Measurements from ENCODE around the gene PLEKHS1.

DNA sequence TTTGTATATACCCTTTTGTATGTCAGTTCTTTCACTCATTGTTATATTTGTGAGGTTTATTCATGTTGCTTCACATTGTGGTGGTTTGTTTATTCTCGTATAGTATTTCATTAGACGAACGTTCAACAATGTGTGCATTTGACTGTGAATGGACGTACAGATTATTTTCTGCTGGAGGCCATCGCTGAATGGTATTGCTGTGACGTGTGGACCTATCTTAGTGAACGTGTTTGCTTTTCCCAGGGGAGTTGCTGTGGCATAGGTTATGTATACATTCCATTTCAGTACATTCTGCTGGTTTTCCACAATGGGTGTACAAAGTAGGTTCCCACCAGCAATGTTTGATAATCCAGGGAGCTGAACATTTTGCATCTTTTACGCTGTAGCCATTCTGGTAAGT lies 31.1 kb upstream of the PLEKHS1 start:
- TF ChIP-seq, protein P1, sequence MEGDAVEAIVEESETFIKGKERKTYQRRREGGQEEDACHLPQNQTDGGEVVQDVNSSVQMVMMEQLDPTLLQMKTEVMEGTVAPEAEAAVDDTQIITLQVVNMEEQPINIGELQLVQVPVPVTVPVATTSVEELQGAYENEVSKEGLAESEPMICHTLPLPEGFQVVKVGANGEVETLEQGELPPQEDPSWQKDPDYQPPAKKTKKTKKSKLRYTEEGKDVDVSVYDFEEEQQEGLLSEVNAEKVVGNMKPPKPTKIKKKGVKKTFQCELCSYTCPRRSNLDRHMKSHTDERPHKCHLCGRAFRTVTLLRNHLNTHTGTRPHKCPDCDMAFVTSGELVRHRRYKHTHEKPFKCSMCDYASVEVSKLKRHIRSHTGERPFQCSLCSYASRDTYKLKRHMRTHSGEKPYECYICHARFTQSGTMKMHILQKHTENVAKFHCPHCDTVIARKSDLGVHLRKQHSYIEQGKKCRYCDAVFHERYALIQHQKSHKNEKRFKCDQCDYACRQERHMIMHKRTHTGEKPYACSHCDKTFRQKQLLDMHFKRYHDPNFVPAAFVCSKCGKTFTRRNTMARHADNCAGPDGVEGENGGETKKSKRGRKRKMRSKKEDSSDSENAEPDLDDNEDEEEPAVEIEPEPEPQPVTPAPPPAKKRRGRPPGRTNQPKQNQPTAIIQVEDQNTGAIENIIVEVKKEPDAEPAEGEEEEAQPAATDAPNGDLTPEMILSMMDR (conservative IDR thresholded peaks at IDR 0.05), result no peak
- TF ChIP-seq EZH2 (IDR thresholded peaks at IDR 0.05; ENCODE audit: low read depth), result no peak

All from PC-9 (cell line).